Measurements from ENCODE around the gene AKAP13. TPM values are rescaled to one million over a fixed set of nuclear protein-coding genes. Genes with fewer than 3 reads are reported as not detected.
"Not testable (repeated sequence)": the region's sequence is repeated elsewhere in the genome, so short reads cannot be mapped to it uniquely, and the experiment has no call there.

Gene AKAP13
- total RNA-seq, 2 experiments from 2014 or later: 282 to 304 TPM

GRCh38 chr15:85794598-85795336 is 414.4 kb downstream of the AKAP13 start, which contains the start of gene KLHL25:
Gene KLHL25 (minus strand): TSS chr15:85794925. CDS start chr15:85769810, 25,115 bp downstream.
- Histone ChIP-seq H3K36me3 (ENCODE audit: insufficient read depth, low read length) (no peaks in the 10 kb centered on the region), H3K27me3 (ENCODE audit: control insufficient read depth in 1 of 2, insufficient read depth in 2 of 2, low read length in 2 of 2) (no peaks in the 10 kb centered on the region), H3K4me1 (ENCODE audit: insufficient read depth, low read length) (peaks cover 38% of the 10 kb centered on the region), H3K4me3 (ENCODE audit: low read length) (peak within 1 kb of the TSS; percentile 80), H3K27ac (ENCODE audit: low read depth in 1 of 2, low read length in 2 of 2) (peak within 1 kb of the TSS in 1 of 2 donors; percentile 56), H3K9me3 (ENCODE audit: control insufficient read depth in 1 of 2, insufficient read depth in 1 of 2, low read length in 2 of 2) (no peaks in the 10 kb centered on the region)
- ChIA-PET POLR2A (interaction anchor here (0.6 to 2.3 kb wide), 4 partner anchors 9 to 404 kb away, joined by 3 to 20 read pairs (median 4); no protein-coding TSS in a partner anchor), CTCF (interaction anchor here (0.6 kb wide), 1 partner anchor 10 kb away, joined by 3 read pairs; no protein-coding TSS in a partner anchor)
- no peak for TF ChIP-seq CTCF (IDR thresholded peaks at IDR 0.05)
- intact Hi-C loops (cut with DNase I, micrococcal nuclease): loop anchor here (2.0 to 10.0 kb wide), 4 partner anchors 42 to 1140 kb away; partner anchors contain the start of genes NMB (in 1 of the 2), PDE8A (in 1 of the 2) and WDR73 (in 1 of the 2)
- ATAC-seq (ENCODE audit: poor library complexity) (peak; percentile 95), DNase-seq (peak; percentile 84 to 97 (median 92))
- Mint-ChIP-seq H3K27ac (peak within 1 kb of the TSS; percentile 56), H3K4me1 (ENCODE audit: low read depth) (peaks cover 47% of the 10 kb centered on the region), H3K36me3 (ENCODE audit: low read depth) (peaks cover 6% of the 10 kb centered on the region), H3K27me3 (no peaks in the 10 kb centered on the region), H3K4me3 (peak within 1 kb of the TSS; percentile 99), H3K9me3 (no peaks in the 10 kb centered on the region)

GRCh38 chr15:85795337-85796305 is 415.2 kb downstream of the AKAP13 start:
- Mint-ChIP-seq H3K36me3 (ENCODE audit: low read depth) (peaks cover 6% of the 10 kb centered on the region), H3K27ac (peak overlapping the region; percentile 56), H3K4me3 (peak overlapping the region; percentile 99), H3K9me3 (no peaks in the 10 kb centered on the region), H3K4me1 (ENCODE audit: low read depth) (peaks cover 47% of the 10 kb centered on the region), H3K27me3 (no peaks in the 10 kb centered on the region)
- ChIA-PET CTCF (interaction anchor here (1.4 kb wide), 1 partner anchor 45 kb away, joined by 5 read pairs; no protein-coding TSS in a partner anchor), POLR2A (interaction anchor here (0.6 kb wide), 2 partner anchors 166 to 403 kb away, joined by 3 to 4 read pairs; no protein-coding TSS in a partner anchor)
- Histone ChIP-seq H3K9me3 (ENCODE audit: control insufficient read depth in 1 of 2, insufficient read depth in 1 of 2, low read length in 2 of 2) (no peaks in the 10 kb centered on the region), H3K27me3 (ENCODE audit: control insufficient read depth in 1 of 2, insufficient read depth in 2 of 2, low read length in 2 of 2) (no peaks in the 10 kb centered on the region), H3K27ac (ENCODE audit: low read depth in 1 of 2, low read length in 2 of 2) (no peak overlapping the region), H3K4me3 (ENCODE audit: low read length) (peak overlapping the region; percentile 80), H3K4me1 (ENCODE audit: insufficient read depth, low read length) (peaks cover 38% of the 10 kb centered on the region), H3K36me3 (ENCODE audit: insufficient read depth, low read length) (no peaks in the 10 kb centered on the region)
- no peak for TF ChIP-seq CTCF (IDR thresholded peaks at IDR 0.05)
- intact Hi-C loops (cut with DNase I, micrococcal nuclease): loop anchor here (2.0 to 10.0 kb wide), 3 partner anchors 65 to 1141 kb away; partner anchors contain the start of genes NMB (in 1 of the 2), PDE8A (in 1 of the 2) and WDR73 (in 1 of the 2)
- DNase-seq (no peak), ATAC-seq (ENCODE audit: poor library complexity) (no peak)

- H3K9me3 ChIP-seq (ENCODE audit: control insufficient read depth in 1 of 2, insufficient read depth in 1 of 2, low read length in 2 of 2); ATAC-seq (ENCODE audit: poor library complexity); H3K27me3 Mint-ChIP-seq; H3K4me3 ChIP-seq (ENCODE audit: low read length); H3K27ac Mint-ChIP-seq; H3K27ac ChIP-seq (ENCODE audit: low read depth in 1 of 2, low read length in 2 of 2); DNase-seq; H3K27me3 ChIP-seq (ENCODE audit: control insufficient read depth in 1 of 2, insufficient read depth in 2 of 2, low read length in 2 of 2); H3K36me3 Mint-ChIP-seq (ENCODE audit: low read depth); POLR2A ChIA-PET; H3K36me3 ChIP-seq (ENCODE audit: insufficient read depth, low read length); H3K9me3 Mint-ChIP-seq: not testable (repeated sequence)
- Mint-ChIP-seq H3K4me1 (ENCODE audit: low read depth) (peaks cover 44% of the 10 kb centered on the region), H3K4me3 (peak overlapping the region; percentile 99)
- peaks cover 37% of the 10 kb centered on the region for H3K4me1 ChIP-seq (ENCODE audit: insufficient read depth, low read length)
- CTCF ChIA-PET: interaction anchor here (1.4 kb wide), 1 partner anchor 44 kb away, joined by 5 read pairs; no protein-coding TSS in a partner anchor
- intact Hi-C loops (cut with DNase I, micrococcal nuclease): loop anchor here in 1 of 2 experiments (10.0 kb wide), 1 partner anchor 1142 kb away; the partner anchor contains the start of genes NMB and WDR73
Measured at GRCh38 chr15:85796371-85796770, 416.0 kb downstream of the AKAP13 start.

Small RNA genes lying within 50 kb of the gene (microRNA-seq; reads per million reads assigned to microRNA genes)
- 1.2 reads per million for gene MIR1276 (ENCODE audit: borderline microRNAs expressed, borderline replicate concordance)
- gene MIR7706 (ENCODE audit: borderline microRNAs expressed, borderline replicate concordance): 12.8 reads per million, percentile 42 among the genes with 10 or more reads in this experiment
